HG02588 (cell line): Measurements from ENCODE around the gene ORC2.
"Not testable (repeated sequence)": the region's sequence is repeated elsewhere in the genome, so short reads cannot be mapped to it uniquely, and the experiment has no call there.

Experiments
- ATAC-seq: cut with Tn5 transposase; IDR thresholded peaks from one replicate; pipeline ENCODE4 v1.9.1; 2021; ENCODE audit warnings: mild to moderate bottlenecking, moderate library complexity; ENCODE audit not compliant: unreplicated experiment

ORC2 gene

GRCh38 chr2:200939832-200940231 is 23.6 kb downstream of the ORC2 start:
- ATAC-seq, result no peak

GRCh38 chr2:200930947-200931626 is 32.4 kb downstream of the ORC2 start:
- ATAC-seq, result no peak

- no peak for ATAC-seq
Observed at GRCh38 chr2:200929334-200930249, 33.9 kb downstream of the ORC2 start.

GRCh38 chr2:200922439-200922838 is 41.0 kb downstream of the ORC2 start:
- no peak for ATAC-seq

- no peak for ATAC-seq
Observed at GRCh38 chr2:200913654-200914053, 49.8 kb downstream of the ORC2 start.

GRCh38 chr2:200909958-200910357 is 53.5 kb downstream of the ORC2 start:
- ATAC-seq, result no peak

- no peak for ATAC-seq
Observed at GRCh38 chr2:200905618-200906296, 57.7 kb downstream of the ORC2 start.

DNA sequence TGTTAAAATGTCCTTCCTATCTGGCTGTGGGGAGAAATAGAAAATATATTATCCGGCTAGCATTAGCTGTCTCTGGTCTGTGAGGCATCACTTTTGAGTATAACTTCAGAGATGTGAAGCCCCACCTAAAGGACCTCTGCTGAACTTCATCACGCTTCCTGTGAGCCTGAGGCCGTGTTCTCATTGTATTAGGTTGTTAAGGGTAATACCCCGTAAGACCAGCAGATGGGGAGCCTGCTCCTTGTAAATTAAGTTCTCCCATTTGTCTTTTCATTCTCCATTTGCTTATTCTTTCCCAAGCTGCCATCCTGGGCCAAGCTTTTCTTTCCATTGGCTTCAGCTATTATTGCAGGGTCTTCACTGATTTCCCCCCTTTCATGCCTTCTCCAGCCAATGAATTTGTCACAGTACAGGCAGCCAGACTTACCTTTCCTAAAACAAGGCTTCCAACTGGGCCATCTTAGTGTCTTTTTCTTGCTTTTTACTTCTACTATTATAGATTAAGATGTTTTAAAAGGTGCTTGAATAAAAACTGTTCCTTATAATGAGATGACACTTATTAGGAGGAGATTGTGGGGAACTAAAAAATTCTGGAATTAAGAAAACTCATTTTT is 61.9 kb downstream of the ORC2 start:
- peak; percentile 93 for ATAC-seq

GRCh38 chr2:200899482-200899881 is 64.0 kb downstream of the ORC2 start:
- no peak for ATAC-seq

- peak; percentile 84 for ATAC-seq
Observed at GRCh38 chr2:200888704-200889625, 74.5 kb downstream of the ORC2 start, which contains the start of the genes NIF3L1 and PPIL3. Gene NIF3L1 (plus strand): TSS chr2:200889371. CDS start chr2:200891944, 2,573 bp downstream. Gene PPIL3 (minus strand): TSS chr2:200889077. CDS start chr2:200887615, 1,462 bp downstream.

DNA sequence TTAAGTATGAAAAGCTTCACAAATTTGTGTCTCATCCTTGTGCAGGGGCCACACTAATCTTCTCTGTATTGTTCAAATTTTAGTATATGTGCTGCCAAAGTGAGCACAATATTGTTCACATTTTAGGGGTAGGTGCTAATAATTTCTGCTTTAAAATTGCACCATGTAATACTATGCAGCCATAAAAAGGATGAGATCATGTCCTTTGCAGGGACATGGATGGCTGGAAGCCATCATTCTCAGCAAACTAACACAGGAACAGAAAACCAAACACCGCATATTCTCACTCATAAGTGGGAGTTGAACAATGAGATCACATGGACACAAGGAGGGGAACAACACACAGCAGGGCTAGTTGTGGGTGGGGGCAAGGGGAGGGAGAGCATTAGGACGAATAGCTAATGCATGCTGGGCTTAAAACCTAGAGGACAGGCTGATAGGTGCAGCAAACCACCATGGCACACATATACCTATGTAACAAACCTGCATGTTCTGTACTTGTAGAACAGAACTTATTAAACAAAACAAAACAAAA is 81.7 kb downstream of the ORC2 start:
- ATAC-seq, result not testable (repeated sequence)

DNA sequence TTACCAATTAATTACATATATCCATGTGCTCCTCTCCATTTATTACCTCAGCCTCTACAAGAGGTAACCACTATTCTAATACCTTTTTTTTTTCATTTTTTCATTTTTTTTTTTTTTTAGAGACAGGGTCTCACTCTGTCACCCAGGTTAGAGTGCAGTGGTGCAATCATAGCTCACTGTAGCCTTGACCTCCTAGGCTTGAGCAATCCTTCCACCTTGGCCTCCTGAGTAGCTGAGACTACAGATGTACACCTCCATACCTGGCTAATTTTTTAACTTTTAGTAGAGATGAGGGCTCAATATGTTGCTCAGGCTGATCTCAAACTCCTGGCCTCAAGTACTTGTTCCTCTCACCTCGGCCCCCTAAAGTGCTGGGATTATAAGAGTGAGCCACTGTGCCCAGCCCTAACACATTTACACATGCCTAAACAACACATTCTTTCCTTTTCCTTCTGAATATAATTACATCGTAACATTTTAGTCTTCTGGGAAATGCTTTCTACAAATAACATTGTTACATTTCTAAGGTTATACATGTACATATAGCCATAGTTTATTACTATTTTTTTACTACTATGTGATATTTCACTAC is 85.1 kb downstream of the ORC2 start:
- no peak for ATAC-seq

GRCh38 chr2:200877443-200877842 is 86.0 kb downstream of the ORC2 start:
- no peak for ATAC-seq

GRCh38 chr2:200873560-200873959 is 89.9 kb downstream of the ORC2 start:
- no peak for ATAC-seq

DNA sequence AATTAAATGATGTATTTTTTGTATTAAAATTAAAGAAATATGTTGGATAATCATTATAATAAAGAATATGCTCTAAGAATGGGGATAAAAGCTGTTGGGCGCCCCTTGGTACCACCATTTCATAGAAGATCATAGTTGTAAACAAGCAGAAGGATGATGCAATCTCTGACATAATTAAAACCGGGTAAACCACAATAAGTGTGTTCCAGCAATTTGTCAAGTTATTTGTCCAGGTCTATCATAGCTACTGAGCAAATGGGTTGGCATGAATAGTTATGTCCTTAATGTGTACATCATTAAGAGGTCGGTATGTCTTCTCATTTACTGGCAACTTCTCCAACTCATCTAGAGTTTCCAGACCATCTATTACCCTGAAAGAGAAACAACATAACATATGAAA is 92.3 kb downstream of the ORC2 start:
- no peak for ATAC-seq

GRCh38 chr2:200869014-200869413 is 94.4 kb downstream of the ORC2 start:
- no peak for ATAC-seq

DNA sequence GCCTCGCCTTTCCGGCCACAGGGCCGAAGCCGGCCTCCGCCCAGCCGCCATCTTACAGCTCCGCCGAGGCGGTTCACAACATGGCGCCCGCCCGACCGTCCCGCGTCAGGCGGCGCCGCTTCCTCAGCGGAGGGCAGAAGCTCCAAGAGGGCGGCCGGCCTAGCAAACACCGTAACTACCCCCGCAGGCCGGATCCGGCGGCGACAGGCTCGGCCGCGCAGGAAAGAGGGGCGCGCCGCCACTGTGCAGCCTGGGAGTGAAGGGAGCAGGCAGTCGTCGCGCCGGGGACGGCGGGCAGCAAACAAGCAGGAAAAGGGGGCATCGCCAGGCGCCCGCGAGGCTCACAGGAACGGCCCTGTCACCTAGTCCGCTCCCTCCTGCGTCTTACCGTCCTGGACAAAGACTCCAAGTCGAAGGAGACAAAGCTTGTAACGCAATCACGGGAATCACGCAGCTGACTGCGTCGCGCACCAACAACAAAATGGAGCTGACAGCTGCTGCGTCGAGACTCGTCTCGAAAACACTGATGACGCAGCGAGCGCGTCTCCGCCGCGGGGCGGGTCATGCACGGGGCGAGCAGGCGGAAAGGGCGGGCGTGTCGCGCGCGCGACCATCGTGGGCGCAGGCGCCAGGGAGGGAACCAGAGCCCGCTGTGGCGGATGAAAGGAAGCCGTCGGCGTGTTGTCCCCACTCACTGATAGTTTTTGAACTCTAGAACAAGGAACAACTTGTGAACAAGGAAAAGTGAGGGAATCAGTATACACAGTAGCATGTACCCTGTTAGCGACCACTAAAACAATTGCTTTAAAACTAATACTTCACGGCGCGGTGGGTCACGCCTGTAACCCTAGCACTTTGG is 99.1 kb downstream of the ORC2 start, which contains the start of gene CLK1:
CLK1 (minus strand) TSS at position 483 of the 859 bp plus-strand sequence. CDS start 2,796 bp downstream, outside the sequence.
- peak; percentile 83 for ATAC-seq

DNA sequence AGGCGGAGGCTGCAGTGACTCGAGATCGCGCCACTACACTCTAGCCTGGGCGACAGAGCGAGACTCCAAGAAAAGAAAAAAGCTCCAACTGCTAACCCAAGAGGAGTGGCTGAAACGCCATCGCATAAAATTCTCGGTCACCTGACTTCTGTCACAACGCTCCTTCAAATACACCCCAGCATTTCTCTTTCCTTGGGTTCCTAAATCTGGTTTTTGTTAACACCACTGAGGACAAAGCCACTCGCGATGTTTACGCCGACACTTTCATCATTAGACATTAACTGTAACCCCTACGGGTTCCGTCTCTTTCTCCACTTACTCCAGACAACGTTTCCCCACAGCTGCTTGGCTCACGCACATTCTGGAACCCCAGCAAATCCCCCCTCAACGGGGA is 99.7 kb downstream of the ORC2 start:
- no peak for ATAC-seq
